Activated CD4-positive, alpha-beta T cell treated with anti-CD3 and anti-CD28 coated beads for 36 hours (primary cell): Measurements from ENCODE around the gene DDX23. TPM values are rescaled to one million over a fixed set of nuclear protein-coding genes. Genes with fewer than 3 reads are reported as not detected.

Source experiments
- ATAC-seq: fragments of 200-7000 bp; cut with Tn5 transposase; one replicate; pipeline ENCODE4 v1.10.0; 2021; ENCODE audit warnings: mild to moderate bottlenecking, moderate library complexity
- CTCF ChIA-PET: fragments of 350-600 bp; sonication (Branson Sonifier 250); formaldehyde crosslinking; loops from one replicate; lab custom pipeline; 2021; ENCODE audit warnings: antibody characterized with exemption; lab: Charles Lee
- POLR2A ChIA-PET: fragments of 350-600 bp; sonication (Branson Sonifier 250); formaldehyde crosslinking; loops from one replicate; lab custom pipeline; 2021; ENCODE audit warnings: antibody characterized with exemption, inconsistent platforms; lab: Charles Lee
- DNase-seq: peaks from one replicate; pipeline ENCODE4 v3.0.0-alpha.2; 2020
- H3K27ac Mint-ChIP-seq: one replicate; pipeline ENCODE4 v1.8.0; 2021; ENCODE audit warnings: mixed read lengths
- H3K27me3 Mint-ChIP-seq: one replicate; pipeline ENCODE4 v1.8.0; 2021; ENCODE audit warnings: mixed read lengths
- H3K36me3 Mint-ChIP-seq: one replicate; pipeline ENCODE4 v1.8.0; 2021; ENCODE audit warnings: low read depth, mixed read lengths
- H3K4me1 Mint-ChIP-seq: one replicate; pipeline ENCODE4 v1.8.0; 2021; ENCODE audit warnings: mixed read lengths
- H3K4me3 Mint-ChIP-seq: one replicate; pipeline ENCODE4 v1.8.0; 2021; ENCODE audit warnings: mild to moderate bottlenecking, moderate library complexity, mixed read lengths
- H3K9me3 Mint-ChIP-seq: one replicate; pipeline ENCODE4 v1.8.0; 2021; ENCODE audit warnings: low read depth, mixed read lengths
- intact Hi-C, 2 experiments: fragments of 100-400 bp; cut with DNase I in 1 of 2; cut with micrococcal nuclease in 1 of 2; formaldehyde crosslinking; loops; one replicate each; pipeline versions ENCODE4 v1.14.2 to v1.15.1; 2022 to 2024; cut with DNase I, micrococcal nuclease
- total RNA-seq, 2 experiments: library from RNA; stranded (reverse); gene quantifications; one replicate each; pipeline ENCODE4 v1.2.3, GENCODE V29; 2021

DDX23 gene
- total RNA-seq, 2 experiments from 2014 or later: 115 to 120 TPM

DNA sequence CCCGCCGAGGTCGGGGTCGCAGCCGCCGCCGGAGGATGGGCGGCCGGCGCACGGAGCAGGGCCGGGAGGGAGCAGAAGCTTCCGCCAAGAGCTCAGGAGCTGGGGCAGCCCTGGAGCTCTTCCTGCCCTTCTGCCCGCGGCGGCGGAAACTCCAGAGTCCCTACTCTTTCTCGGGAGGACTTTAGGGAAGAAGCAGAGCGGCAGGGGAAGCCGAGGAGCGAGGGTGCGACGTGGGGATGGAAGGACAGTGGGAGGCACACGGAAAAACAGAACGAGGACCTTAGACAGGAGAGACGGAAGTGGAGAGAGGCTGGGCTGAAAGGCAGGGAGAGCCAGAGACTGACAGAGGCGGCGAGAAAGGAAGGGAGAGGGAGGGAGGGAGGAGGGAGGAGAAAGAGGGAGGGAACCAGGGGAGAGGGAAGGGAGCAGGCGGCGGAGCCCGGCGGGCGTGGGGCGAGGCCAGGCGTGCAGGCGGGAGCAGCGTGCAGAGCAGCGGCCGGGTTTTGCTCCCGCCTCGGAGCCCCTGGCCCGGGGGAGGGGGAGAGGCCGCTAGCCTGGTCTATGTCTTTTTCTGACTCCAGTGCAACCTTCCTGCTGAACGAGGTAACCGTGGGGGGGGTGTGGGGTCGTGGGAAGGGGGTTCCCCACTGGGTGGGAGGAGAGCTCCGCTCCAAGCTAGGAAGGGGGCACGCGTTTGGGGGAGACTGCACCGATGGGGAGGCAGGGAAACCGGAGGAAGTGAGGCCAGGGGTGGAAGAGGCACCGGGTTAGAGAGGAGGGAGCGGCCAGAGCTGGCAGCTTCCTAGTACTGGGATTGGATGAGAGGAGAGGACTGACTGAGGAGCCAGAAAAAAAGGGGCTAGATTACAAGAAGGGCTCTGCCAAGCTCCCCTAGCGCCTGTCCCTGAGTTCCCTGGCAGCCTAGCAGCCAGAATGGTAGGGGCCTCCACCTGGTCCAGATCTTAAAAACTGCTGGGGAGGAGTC, 36.5 kb downstream of the DDX23 start:
- DNase-seq: peak; percentile 68
- H3K9me3 Mint-ChIP-seq: no peaks in the 10 kb centered on the region
- H3K4me1 Mint-ChIP-seq: peaks cover 23% of the 10 kb centered on the region
- intact Hi-C loops: loop anchor here in 1 of 2 experiments (1.0 to 2.0 kb wide), 2 partner anchors 142 to 203 kb away; partner anchors contain the start of genes ARF3 and PRKAG1
- no peaks in the 10 kb centered on the region for H3K36me3 Mint-ChIP-seq
- peaks cover 12% of the 10 kb centered on the region for H3K27me3 Mint-ChIP-seq
- peak; percentile 38 for ATAC-seq
- H3K27ac Mint-ChIP-seq: peak overlapping the region; percentile 28
- POLR2A ChIA-PET: interaction anchor here (0.7 to 1.5 kb wide), 2 partner anchors 138 to 929 kb away, joined by 3 read pairs; no protein-coding TSS in a partner anchor
- H3K4me3 Mint-ChIP-seq: peak overlapping the region; percentile 81
- CTCF ChIA-PET: interaction anchor here (0.5 to 3.8 kb wide), 34 partner anchors 8 to 1040 kb away, joined by 3 to 30 read pairs (median 3); partner anchors contain the start of genes DDX23 and WNT1

DNA sequence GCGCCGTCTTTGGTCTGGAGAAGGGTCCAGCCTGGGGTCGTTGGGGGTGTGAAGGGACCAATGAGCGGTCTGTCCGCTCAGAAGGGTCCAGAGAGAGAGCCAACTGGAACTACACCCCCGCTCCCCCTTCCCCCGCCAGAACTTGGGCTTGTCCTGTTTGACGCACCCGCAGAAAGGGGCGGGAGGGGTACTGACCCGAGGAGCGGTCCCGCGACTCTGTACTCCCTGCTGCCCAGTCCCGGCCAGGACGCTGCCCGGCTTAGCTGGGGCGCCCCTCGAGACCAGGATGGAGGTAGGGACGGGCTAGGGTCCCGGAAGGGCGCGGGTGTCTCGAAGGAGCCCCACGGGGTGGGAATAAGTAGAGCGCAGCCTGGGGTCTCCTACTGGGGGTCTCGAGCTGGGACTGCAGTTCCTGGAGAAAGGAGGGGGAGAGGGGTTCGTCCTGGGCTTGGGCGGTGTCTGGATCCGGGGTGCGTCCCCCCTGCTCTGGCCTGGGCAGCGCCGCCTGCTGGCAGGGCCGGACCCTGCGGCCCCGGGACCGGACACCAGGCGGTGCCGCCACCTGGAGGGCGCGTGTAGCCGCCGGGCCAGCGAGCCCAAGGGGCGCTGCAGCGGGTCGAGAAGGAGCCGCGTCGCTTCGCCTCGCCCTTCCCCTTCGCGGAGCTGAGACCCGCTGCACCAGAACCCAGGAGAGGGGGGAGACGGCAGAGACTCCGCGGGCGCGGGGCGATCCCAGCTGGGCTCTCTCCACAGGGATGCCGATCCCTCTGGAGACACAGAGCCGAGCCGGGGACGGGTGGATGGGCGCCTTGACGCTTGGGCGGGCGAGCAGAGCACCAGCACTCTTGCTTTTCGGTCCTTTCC, 37.5 kb downstream of the DDX23 start:
- Mint-ChIP-seq H3K9me3 (no peaks in the 10 kb centered on the region), H3K36me3 (no peaks in the 10 kb centered on the region), H3K27me3 (peaks cover 12% of the 10 kb centered on the region), H3K4me1 (peaks cover 23% of the 10 kb centered on the region), H3K27ac (no peak overlapping the region), H3K4me3 (peak overlapping the region; percentile 81)
- intact Hi-C loops: loop anchor here (1.0 to 5.0 kb wide), 5 partner anchors 61 to 204 kb away; partner anchors contain the start of genes ARF3 (in 1 of the 2) and PRKAG1 (in 1 of the 2)
- DNase-seq (peak; percentile 90), ATAC-seq (peak; percentile 77)
- POLR2A ChIA-PET: interaction anchor here (0.7 to 1.5 kb wide), 2 partner anchors 137 to 929 kb away, joined by 3 read pairs; no protein-coding TSS in a partner anchor
- CTCF ChIA-PET: interaction anchor here (0.6 to 3.8 kb wide), 27 partner anchors 9 to 1039 kb away, joined by 3 to 30 read pairs (median 4); partner anchors contain the start of genes DDX23 and WNT1

DNA sequence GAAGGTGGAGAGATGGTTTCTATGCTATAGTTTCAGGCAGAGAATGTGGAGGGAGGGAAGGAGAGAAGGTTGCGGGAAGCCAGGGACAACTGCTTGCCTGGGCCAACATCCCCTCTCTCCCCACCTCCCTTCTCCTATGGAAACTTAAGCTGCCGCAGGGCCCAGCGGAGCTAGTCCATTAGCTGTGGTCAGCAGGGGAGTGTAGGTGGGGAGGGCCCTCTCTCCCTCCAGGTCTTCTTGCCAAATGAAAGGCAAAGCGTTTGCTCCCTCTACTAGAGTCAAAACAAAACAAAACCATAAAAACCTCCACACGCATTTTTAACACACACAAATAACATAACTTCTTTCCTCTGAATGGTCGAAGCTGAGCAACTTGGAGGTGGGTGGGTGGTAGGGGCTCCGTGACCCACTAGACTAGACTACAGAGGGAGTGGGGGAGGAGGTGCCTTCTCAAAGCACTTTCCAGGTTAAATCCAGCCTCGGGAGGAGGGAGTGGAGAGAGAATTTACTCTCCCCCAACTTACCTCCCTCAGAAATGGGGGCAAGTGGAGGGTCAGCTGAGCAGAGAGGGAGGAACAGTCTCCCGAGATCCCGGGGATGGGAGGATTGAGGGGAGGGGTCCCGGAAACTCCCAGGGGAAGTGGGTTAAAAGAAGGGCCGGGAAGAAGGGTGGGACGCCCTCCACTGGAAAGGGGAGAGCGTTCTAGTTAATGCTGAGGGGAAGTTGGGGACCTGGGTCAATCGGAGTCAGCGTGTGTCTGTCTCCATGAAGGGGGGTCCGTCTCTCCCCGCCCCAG, 38.3 kb downstream of the DDX23 start:
- peaks cover 23% of the 10 kb centered on the region for H3K4me1 Mint-ChIP-seq
- intact Hi-C loops: loop anchor here (1.0 to 5.0 kb wide), 4 partner anchors 60 to 205 kb away; partner anchors contain the start of gene PRKAG1 (in 1 of the 2)
- no peaks in the 10 kb centered on the region for H3K36me3 Mint-ChIP-seq
- peak overlapping the region; percentile 81 for H3K4me3 Mint-ChIP-seq
- ChIA-PET CTCF (interaction anchor here (1.1 to 3.8 kb wide), 7 partner anchors 10 to 123 kb away, joined by 3 to 30 read pairs (median 8); partner anchors contain the start of gene DDX23), POLR2A (no interaction called here)
- H3K9me3 Mint-ChIP-seq: no peaks in the 10 kb centered on the region
- no peak overlapping the region for H3K27ac Mint-ChIP-seq
- peaks cover 12% of the 10 kb centered on the region for H3K27me3 Mint-ChIP-seq
- no peak for DNase-seq
- no peak for ATAC-seq

DNA sequence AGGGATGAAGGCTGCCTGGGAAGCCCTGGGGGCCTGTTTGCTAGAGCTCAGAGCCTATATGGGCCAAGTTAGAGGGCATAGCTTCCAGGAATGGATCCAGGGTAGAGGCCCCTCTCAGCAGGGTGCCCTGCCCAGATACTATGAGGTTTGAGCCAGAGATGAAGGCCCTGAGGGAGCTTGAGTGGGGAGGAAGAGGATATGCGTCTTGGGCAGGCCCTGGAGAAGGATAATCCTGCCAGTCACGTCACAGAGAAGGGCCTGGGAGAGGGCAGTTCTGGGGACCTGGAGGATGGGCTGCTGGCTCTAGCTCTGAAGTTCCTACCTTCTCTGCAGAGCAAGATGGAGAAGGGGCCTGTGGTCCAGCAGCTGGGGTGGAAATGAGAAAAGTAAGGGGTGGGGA, 39.6 kb downstream of the DDX23 start:
- POLR2A ChIA-PET: interaction anchor here (0.6 kb wide), 1 partner anchor 372 kb away, joined by 6 read pairs; no protein-coding TSS in a partner anchor
- H3K27ac Mint-ChIP-seq: no peak overlapping the region
- no peaks in the 10 kb centered on the region for H3K36me3 Mint-ChIP-seq
- ATAC-seq: no peak
- peaks cover 9% of the 10 kb centered on the region for H3K27me3 Mint-ChIP-seq
- intact Hi-C loops: loop anchor here in 1 of 2 experiments (5.0 kb wide), 1 partner anchor 60 kb away; no protein-coding TSS in a partner anchor
- H3K4me1 Mint-ChIP-seq: peaks cover 17% of the 10 kb centered on the region
- no peak overlapping the region for H3K4me3 Mint-ChIP-seq
- CTCF ChIA-PET: interaction anchor here (0.9 to 1.4 kb wide), 4 partner anchors 11 to 59 kb away, joined by 4 to 8 read pairs (median 6); no protein-coding TSS in a partner anchor
- H3K9me3 Mint-ChIP-seq: no peaks in the 10 kb centered on the region
- DNase-seq: no peak

DNA sequence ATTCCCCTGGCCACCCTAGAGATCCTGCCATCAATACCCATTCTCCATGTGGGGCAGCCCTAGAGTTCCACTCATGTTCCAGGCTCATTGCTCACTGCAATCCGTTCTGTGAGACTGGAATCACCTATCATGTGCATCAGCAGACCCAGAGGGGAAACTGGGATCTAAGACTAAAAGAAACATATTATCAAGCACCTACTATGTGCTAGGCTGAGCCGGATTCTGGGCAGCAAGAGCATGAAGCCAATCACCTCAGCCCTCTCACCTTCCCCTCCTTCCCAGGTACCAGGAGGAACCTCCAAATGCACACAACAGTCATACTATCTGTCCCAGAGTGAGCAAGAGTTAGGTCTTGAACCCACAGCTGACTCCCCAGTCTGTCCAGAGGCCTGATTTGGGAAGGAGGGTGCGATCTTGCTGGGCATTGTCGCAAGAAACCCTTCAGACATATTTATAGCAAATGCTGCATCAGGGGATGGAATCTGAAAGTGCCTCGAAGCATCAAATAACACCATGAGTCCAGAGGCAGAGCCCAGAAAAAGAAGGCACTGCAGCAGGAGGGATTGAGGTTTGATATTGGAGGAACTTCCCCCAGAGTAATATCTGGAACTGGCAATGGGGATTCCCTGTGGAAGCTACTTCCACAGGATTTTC, 40.4 kb downstream of the DDX23 start:
- Mint-ChIP-seq H3K27me3 (peaks cover 4% of the 10 kb centered on the region), H3K9me3 (no peaks in the 10 kb centered on the region), H3K27ac (no peak overlapping the region), H3K4me3 (no peak overlapping the region), H3K36me3 (no peaks in the 10 kb centered on the region), H3K4me1 (peaks cover 16% of the 10 kb centered on the region)
- DNase-seq (no peak), ATAC-seq (no peak)
- CTCF ChIA-PET: interaction anchor here (0.9 to 1.4 kb wide), 5 partner anchors 10 to 58 kb away, joined by 4 to 8 read pairs (median 5); no protein-coding TSS in a partner anchor
- POLR2A ChIA-PET: no interaction called here
- intact Hi-C loops: loop anchor here in 1 of 2 experiments (5.0 kb wide), 1 partner anchor 59 kb away; no protein-coding TSS in a partner anchor

DNA sequence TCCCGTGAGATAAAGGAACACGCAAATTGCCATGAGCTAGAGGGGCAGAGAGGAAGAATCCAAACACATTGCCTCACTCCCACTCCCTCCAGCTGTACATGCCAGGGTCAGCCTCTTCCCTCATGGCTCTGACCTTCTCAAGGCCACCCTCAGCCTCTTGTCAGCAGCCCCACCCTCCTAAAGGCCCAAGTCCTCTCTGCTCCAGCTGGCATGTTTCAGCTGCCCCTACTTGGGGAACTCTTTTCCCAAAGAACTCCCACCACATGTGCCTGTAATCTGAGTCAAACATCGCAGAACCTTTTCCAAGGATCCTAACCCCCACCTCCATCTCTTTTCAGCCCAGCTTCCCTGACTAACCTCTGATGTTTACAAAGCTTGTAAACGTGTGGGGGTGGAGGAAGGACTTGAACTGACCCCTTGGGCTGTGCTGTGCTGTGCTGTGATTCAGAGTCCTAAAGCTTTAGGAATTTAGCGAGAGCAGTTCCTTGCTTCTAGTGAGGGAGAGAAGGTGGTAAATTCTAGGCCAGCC, 41.0 kb downstream of the DDX23 start:
- Mint-ChIP-seq H3K4me3 (no peak overlapping the region), H3K9me3 (no peaks in the 10 kb centered on the region), H3K4me1 (peaks cover 10% of the 10 kb centered on the region), H3K27me3 (no peaks in the 10 kb centered on the region), H3K27ac (no peak overlapping the region), H3K36me3 (no peaks in the 10 kb centered on the region)
- CTCF ChIA-PET: interaction anchor here (1.2 to 1.3 kb wide), 2 partner anchors 16 to 54 kb away, joined by 4 to 5 read pairs; no protein-coding TSS in a partner anchor
- ATAC-seq (no peak), DNase-seq (no peak)
- intact Hi-C loops: loop anchor here in 1 of 2 experiments (5.0 kb wide), 1 partner anchor 59 kb away; no protein-coding TSS in a partner anchor
- POLR2A ChIA-PET: no interaction called here

DNA sequence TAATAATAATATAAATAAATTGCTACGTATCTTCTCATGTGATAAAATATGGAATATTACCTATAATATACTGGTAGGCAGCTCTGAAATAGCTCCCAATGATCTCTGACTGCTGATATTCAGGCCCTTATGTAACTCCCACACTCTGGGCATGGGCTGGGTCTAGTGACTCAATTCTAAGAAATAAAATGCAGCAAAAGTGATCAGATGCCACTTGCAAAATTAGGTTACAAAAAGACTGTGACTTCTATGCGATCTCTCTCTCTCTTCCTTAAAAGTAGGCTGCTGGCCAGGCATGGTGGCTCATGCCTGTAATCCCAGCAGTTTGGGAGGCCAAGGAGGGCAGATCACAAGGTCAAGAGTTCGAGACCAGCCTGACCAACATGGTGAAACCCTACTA, 44.0 kb downstream of the DDX23 start:
- Mint-ChIP-seq H3K36me3 (no peaks in the 10 kb centered on the region), H3K9me3 (no peaks in the 10 kb centered on the region), H3K27me3 (no peaks in the 10 kb centered on the region), H3K4me3 (no peak overlapping the region), H3K4me1 (peaks cover 3% of the 10 kb centered on the region), H3K27ac (no peak overlapping the region)
- no peak for DNase-seq
- ATAC-seq: no peak
- POLR2A ChIA-PET: no interaction called here
- intact Hi-C loops: no loop called here
- CTCF ChIA-PET: interaction anchor here (0.5 kb wide), 1 partner anchor 37 kb away, joined by 3 read pairs; no protein-coding TSS in a partner anchor

DNA sequence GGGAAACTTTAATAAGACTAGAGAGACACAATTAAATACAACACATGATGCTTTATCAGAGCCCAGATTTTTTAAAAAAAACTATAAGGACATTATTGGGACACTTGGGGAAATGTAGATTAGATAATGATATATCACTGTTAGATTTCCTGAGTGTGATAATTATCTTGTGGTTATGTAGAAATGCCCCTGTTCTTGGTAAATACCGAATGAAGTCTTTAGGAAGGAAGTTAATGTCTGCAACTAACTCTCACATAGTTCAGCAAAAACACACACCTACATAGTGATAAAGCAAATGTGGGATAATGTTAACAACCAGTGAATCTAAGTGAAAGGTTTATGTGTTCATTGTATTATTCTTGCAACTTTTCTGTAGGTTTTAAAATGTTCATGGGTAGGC, 48.3 kb downstream of the DDX23 start:
- Mint-ChIP-seq H3K27me3 (no peaks in the 10 kb centered on the region), H3K4me1 (peaks cover 3% of the 10 kb centered on the region), H3K9me3 (no peaks in the 10 kb centered on the region), H3K36me3 (no peaks in the 10 kb centered on the region), H3K27ac (no peak overlapping the region), H3K4me3 (no peak overlapping the region)
- ChIA-PET CTCF (interaction anchor here (0.6 to 2.0 kb wide), 4 partner anchors 8 to 852 kb away, joined by 3 to 5 read pairs (median 3); no protein-coding TSS in a partner anchor), POLR2A (no interaction called here)
- DNase-seq (no peak), ATAC-seq (no peak)
- intact Hi-C loops: no loop called here

DNA sequence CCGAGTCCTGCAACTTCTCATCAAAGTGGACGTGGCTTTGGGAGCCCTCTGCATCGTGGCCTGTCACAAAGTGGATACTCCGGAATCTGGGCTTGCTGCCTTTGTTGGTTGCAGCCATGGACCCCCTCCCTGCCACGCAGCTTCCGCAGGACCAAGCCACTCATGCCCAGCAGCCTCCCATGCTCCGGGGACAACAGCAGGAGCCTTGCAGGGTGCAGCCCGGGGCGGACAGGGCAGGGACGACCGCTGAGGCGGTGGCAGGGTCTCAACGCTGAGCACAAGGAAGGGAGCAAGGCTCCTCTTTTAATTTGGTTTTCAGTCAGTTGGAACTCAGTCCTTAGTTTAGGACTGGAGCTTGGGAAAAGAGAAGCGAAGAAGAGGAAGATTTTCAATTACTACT, 51.0 kb downstream of the DDX23 start:
- no peak for ATAC-seq
- no peak overlapping the region for H3K4me3 Mint-ChIP-seq
- CTCF ChIA-PET: interaction anchor here (0.7 to 2.5 kb wide), 3 partner anchors 11 to 183 kb away, joined by 3 to 9 read pairs (median 4); no protein-coding TSS in a partner anchor
- no peaks in the 10 kb centered on the region for H3K36me3 Mint-ChIP-seq
- no peak overlapping the region for H3K27ac Mint-ChIP-seq
- DNase-seq: no peak
- H3K4me1 Mint-ChIP-seq: peaks cover 3% of the 10 kb centered on the region
- no peaks in the 10 kb centered on the region for H3K27me3 Mint-ChIP-seq
- intact Hi-C loops: no loop called here
- H3K9me3 Mint-ChIP-seq: no peaks in the 10 kb centered on the region
- POLR2A ChIA-PET: no interaction called here
